GM06990 (cell line): ENCODE measurements around the gene AP2B1.

Experiments
- DNase-seq: peaks from one replicate; pipeline ENCODE4 v3.0.0-alpha.2; 2011; ENCODE audit not compliant: insufficient read length; ENCODE audit errors: extremely low read depth
- H3K27me3 ChIP-seq: replicated peaks from 2 replicates; pipeline ENCODE4 v1.6.0; 2011; ENCODE audit warnings: low read length; ENCODE audit not compliant: control insufficient read depth, insufficient read depth
- H3K36me3 ChIP-seq: 2 replicates; pipeline ENCODE4 v1.5.1; 2011; ENCODE audit warnings: low read length; ENCODE audit not compliant: control insufficient read depth, insufficient read depth
- H3K4me3 ChIP-seq: replicated peaks from 2 replicates; pipeline ENCODE4 v1.5.1; 2011; ENCODE audit warnings: low read depth, mild to moderate bottlenecking, control low read depth, low read length
- CTCF ChIP-seq: IDR thresholded peaks from 2 replicates; pipeline ENCODE4 v1.5.1; 2011; ENCODE audit warnings: low read length, control low read depth, mild to moderate bottlenecking, inconsistent platforms; ENCODE audit not compliant: insufficient read depth, poor library complexity, severe bottlenecking

Gene AP2B1

DNA sequence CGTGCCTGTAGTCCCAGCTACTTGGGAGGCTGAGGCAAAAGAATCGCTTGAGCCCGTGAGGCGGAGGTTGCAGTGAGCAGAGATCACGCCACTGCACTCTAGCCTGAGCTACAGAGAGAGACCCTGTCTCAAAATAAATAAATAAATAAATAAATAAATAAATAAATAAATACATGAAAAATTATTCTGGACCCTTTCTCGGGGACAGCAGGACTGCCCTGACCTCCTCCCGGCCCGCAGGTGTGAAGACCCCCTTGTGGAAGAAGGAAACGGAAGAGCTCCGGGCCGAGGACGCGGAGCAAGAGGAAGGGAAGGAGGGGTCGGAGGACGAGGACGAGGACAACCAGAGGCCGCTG is 176.6 kb downstream of the AP2B1 start:
- Histone ChIP-seq H3K27me3 (no peaks in the 10 kb centered on the region; the same call in 1 of the 2 replicates), H3K4me3 (peak overlapping the region; percentile 15), H3K36me3 (no peaks in the 10 kb centered on the region)
- TF ChIP-seq CTCF, result no peak
- no peak for DNase-seq

DNA sequence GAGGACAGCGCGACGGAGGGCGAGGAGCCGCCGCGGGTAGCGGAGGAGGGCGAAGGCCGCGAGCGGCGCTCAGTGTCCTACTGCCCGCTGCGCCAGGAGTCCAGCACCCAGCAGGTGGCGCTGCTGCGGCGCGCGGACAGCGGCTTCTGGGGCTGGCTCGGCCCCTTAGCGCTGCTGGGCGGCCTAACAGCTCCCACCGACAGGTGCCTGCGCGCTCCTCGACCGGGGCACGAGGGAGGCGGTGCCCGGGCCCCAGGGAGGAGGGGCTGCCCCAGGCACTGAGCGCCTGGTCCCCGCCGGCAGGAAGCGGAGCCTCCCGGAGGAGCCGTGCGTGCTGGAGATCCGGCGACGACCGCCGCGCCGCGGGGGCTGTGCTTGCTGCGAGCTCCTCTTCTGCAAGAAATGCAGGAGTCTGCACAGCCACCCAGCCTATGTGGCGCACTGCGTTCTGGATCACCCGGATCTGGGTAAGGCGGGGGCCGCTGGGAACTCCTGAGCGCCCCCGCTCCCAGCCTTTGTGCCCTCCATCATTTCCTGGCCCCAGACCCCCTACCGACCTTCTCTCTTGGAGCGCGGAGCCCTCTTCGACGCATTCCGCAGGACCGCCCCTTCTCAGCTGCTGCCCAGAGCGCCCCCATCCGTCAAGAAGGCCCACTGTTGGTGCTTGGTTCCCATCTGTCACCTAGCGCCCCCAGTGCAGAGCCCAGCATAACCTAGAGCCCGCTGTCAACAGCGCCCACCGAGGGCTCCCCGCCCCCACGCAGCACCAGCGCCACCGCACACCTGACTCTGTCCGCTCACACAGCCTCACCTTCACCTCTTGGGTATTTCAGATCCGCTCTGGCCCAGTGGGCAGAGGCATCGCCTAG is 177.2 kb downstream of the AP2B1 start:
- peak; percentile 93 for DNase-seq
- peak; percentile 85 for TF ChIP-seq CTCF
- H3K4me3 ChIP-seq, result peak overlapping the region; percentile 58
- H3K36me3 ChIP-seq, result no peaks in the 10 kb centered on the region
- H3K27me3 ChIP-seq, result no peaks in the 10 kb centered on the region; the same call in 1 of the 2 replicates

DNA sequence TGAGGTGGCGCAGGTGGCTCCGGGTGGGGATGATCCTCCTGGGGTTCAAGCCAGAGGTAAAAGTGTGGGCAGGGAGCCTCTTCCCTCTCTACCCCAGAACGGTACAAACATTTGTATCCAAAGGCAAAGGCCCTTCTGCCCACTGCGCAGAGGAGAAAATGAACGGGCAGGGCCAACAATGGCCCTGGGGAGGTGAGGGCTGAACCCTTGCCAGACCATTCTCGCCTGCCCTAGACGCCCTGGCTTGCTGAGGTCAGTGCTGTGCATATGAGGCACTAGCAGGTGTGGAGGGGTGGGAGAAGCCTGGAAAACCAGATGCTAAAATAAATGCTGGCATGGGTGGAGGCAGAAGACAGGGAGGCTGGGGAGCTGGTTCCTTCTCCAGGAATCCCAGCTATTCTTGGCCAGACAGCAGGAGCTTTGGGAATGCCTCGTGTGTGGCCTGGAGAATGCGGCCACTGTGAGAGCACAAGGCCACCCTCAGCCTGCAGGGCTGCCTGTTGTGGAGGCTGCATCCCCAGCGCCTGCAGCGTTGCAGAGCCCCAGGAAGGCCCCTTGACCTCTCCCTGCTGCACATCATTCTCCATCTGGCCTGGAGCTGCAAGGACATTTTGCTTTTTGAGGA is 178.1 kb downstream of the AP2B1 start:
- Histone ChIP-seq H3K27me3 (no peaks in the 10 kb centered on the region; the same call in 1 of the 2 replicates), H3K4me3 (no peak overlapping the region), H3K36me3 (no peaks in the 10 kb centered on the region)
- TF ChIP-seq CTCF, result no peak
- no peak for DNase-seq

DNA sequence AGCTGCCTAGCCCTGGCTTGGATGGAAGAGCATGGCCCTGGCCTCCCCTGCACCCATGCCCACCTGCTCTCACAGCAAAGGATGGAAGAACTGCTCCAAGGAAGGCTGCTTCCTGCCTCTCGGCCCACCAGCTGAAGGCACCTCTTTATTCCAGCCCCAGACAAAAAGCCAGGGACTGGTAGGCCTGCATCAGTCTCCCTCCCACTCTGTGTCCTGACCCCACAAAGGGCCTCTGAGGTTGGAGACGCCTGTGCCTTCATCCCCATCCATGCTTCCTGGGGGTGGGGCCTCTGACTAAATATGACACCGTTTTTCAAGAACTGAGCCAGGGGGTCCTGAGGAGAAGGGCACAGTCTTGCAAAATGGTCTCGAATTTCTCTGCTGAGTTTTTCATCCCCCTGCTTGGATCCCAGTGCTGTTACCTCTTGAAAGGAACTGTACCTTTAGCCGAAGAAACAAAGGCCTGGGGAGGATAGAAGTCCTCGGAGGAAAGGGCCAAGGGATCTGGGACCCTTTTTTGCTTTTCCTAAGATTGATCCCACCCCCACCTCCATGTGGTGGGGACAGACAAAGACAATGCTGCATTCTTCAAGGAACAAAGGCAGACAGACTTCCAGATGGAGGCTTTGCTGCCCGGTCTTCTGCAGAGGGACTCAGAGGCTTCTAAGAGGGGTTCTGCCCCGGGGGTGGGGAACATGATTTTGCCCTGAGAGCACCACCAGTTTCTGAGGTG is 178.8 kb downstream of the AP2B1 start:
- TF ChIP-seq CTCF, result no peak
- Histone ChIP-seq H3K36me3 (no peaks in the 10 kb centered on the region), H3K4me3 (no peak overlapping the region), H3K27me3 (no peaks in the 10 kb centered on the region; the same call in 1 of the 2 replicates)
- no peak for DNase-seq

GRCh38 chr17:35766489-35766877 is 179.4 kb downstream of the AP2B1 start:
- no peak for TF ChIP-seq CTCF
- H3K27me3 ChIP-seq, result no peaks in the 10 kb centered on the region; the same call in 1 of the 2 replicates

More at GRCh38 chr17:35766489-35766877, 179.4 kb downstream of the AP2B1 start:
- no peak overlapping the region for H3K4me3 ChIP-seq
- DNase-seq, result no peak
- H3K36me3 ChIP-seq, result no peaks in the 10 kb centered on the region
